ENCODE results near the gene PEDS1.

Gene PEDS1

DNA sequence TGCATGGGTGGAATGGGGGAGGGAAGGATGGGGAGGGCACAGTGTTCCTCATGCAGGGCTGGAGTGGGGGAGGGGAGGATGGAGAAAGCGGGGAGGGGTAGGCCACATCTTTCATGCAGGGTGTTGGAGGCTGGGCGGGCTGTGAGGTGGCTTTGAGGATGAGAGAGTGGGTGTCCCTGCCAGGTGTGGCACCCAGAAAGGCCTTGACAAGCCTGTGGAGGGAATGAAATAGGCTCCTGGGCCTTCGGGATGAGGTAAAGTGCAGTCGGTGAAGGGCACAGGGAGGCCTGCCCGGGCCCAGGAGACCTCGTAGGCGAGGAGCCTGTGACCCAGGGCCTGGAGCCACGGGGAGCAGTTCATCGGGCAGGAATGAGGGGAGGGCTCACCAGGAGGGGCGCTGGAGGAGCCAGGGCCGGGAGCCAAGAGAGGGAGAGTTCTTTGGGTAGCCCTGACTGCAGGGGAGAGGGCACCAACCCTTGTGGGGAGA, 44.7 kb upstream of the PEDS1 start:
- no peak for DNase-seq (ENCODE audit: low read depth, low spot score)
- TF ChIP-seq, protein P1, sequence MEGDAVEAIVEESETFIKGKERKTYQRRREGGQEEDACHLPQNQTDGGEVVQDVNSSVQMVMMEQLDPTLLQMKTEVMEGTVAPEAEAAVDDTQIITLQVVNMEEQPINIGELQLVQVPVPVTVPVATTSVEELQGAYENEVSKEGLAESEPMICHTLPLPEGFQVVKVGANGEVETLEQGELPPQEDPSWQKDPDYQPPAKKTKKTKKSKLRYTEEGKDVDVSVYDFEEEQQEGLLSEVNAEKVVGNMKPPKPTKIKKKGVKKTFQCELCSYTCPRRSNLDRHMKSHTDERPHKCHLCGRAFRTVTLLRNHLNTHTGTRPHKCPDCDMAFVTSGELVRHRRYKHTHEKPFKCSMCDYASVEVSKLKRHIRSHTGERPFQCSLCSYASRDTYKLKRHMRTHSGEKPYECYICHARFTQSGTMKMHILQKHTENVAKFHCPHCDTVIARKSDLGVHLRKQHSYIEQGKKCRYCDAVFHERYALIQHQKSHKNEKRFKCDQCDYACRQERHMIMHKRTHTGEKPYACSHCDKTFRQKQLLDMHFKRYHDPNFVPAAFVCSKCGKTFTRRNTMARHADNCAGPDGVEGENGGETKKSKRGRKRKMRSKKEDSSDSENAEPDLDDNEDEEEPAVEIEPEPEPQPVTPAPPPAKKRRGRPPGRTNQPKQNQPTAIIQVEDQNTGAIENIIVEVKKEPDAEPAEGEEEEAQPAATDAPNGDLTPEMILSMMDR (IDR thresholded peaks at IDR 0.05; ENCODE audit: insufficient read depth, low read length, missing control alignments) = no peak
- ChIA-PET CTCF (interaction anchor here (0.9 to 22.7 kb wide), 3 partner anchors 25 to 268 kb away, joined by 3 to 523 read pairs (median 4); no protein-coding TSS in a partner anchor), POLR2A (interaction anchor here (0.9 kb wide), 1 partner anchor 123 kb away, joined by 3 read pairs; no protein-coding TSS in a partner anchor)
- H3K4me3 ChIP-seq (ENCODE audit: low read depth, low read length) = no peak overlapping the region

DNA sequence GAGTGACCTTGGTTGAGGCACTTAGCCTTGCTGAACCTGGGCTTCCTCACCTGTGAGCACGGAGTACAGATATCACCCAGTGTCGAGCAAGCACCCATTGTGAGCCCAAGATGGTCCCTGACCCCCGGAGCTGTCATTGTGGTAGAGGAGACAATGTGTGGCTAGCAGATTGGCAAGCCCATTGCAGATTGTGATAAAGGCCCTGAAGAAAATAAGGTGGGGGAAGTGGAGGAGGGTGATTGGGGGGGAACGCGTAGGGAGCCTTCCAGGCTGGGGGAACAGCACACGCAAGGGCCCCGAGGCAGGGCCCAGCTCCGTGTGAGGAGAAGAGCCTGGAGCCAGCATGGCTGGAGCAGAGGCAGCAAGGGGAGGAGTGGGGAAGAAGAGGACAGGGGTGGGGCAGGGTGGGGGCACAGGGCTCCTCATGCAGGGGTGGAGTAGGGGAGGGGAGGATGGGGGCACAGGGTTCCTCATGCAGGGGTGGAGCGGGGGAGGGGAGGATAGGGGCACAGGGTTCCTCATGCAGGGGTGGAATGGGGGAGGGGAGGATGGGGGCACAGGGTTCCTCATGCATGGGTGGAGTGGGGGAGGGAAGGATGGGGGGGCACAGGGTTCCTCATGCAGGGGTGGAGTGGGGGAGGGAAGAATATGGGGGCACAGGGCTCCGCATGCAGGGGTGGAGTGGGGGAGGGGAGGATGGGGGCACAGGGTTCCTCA, 44.1 kb upstream of the PEDS1 start:
- ChIA-PET CTCF (interaction anchor here (1.5 to 22.7 kb wide), 3 partner anchors 26 to 269 kb away, joined by 3 to 523 read pairs (median 4); no protein-coding TSS in a partner anchor), POLR2A (interaction anchor here (0.9 kb wide), 1 partner anchor 87 kb away, joined by 3 read pairs; no protein-coding TSS in a partner anchor)
- no peak overlapping the region for H3K4me3 ChIP-seq (ENCODE audit: low read depth, low read length)
- TF ChIP-seq, protein P1 (IDR thresholded peaks at IDR 0.05; ENCODE audit: insufficient read depth, low read length, missing control alignments) = no peak
- no peak for DNase-seq (ENCODE audit: low read depth, low spot score)

DNA sequence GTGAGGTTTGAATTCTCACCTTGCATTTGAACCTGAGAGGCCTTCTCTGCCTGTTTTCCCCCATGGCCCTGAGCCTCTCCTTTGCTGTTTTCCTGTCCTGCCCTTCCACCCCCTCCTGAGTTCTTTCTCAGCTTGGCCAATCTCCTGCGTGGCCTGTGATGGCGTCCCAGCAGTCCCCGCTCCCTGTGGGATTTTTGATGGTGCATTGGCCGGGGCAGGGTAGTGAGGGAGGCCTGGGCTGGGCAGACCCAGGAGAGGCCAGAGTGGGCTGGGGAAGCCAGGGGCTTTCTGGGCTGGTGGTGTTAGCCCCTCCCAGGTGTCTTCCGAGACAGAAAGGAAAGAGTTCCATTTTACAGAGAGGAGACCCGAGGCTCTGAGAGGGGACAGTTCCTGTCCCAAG, 43.4 kb upstream of the PEDS1 start:
- ChIA-PET CTCF (interaction anchor here (1.5 to 22.7 kb wide), 3 partner anchors 27 to 270 kb away, joined by 3 to 523 read pairs (median 4); no protein-coding TSS in a partner anchor), POLR2A (interaction anchor here (0.9 kb wide), 1 partner anchor 88 kb away, joined by 3 read pairs; no protein-coding TSS in a partner anchor)
- no peak overlapping the region for H3K4me3 ChIP-seq (ENCODE audit: low read depth, low read length)
- TF ChIP-seq, protein P1 (IDR thresholded peaks at IDR 0.05; ENCODE audit: insufficient read depth, low read length, missing control alignments) = no peak
- DNase-seq (ENCODE audit: low read depth, low spot score) = no peak

DNA sequence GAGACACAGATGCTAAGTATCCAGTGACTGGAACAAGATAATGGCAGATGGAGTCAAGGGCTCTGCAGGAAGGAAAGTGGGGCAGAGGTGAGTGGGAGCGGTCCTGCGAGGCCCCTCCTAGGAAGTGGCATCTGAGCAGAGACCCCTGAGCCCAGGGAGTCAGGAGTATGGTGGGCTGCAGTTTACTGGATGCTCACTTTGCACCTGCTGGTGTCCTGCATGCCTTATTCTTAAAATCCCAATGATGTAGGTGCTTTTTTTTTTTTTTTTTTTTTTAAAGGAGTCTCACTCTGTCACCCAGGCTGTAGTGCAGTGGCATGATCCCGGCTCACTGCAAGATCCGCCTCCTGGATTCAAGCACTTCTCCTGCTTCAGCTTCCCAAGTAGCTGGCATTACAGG, 42.7 kb upstream of the PEDS1 start:
- POLR2A ChIA-PET = interaction anchor here (0.9 kb wide), 1 partner anchor 88 kb away, joined by 3 read pairs; no protein-coding TSS in a partner anchor
- no peak overlapping the region for H3K4me3 ChIP-seq (ENCODE audit: low read depth, low read length)
- TF ChIP-seq, protein P1 (IDR thresholded peaks at IDR 0.05; ENCODE audit: insufficient read depth, low read length, missing control alignments) = no peak
- no peak for DNase-seq (ENCODE audit: low read depth, low spot score)
- CTCF ChIA-PET = interaction anchor here (1.5 to 22.7 kb wide), 3 partner anchors 27 to 270 kb away, joined by 3 to 523 read pairs (median 4); no protein-coding TSS in a partner anchor

DNA sequence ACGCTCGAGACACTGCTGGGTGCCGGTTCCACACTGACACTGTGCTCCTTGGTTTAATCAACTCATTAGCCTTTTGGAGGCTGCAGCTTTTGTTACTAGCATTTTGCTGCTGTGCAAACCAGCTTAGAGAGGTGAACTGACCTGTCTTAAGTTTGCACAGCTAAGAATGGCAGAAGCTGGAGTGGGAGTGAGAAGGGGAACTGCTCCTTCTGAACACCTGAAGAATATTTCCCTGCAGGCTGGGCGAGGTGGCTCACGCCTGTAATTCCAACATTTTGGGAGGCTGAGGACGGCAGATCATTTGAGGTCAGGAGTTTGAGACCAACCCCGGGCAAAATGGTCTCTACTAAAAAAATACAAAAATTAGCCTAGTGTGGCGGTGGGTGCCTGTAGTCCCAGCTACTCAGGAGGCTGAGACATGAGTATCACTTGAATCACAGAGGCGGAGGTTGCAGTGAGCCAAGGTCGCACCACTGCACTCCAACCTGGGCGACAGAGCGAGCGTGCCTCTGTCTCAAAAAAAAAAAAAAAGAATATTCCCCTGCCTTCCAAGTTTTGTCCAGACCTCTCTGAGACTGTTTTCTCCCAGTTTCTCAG, 42.1 kb upstream of the PEDS1 start:
- POLR2A ChIA-PET = interaction anchor here (0.6 to 1.0 kb wide), 6 partner anchors 51 to 255 kb away, joined by 3 to 5 read pairs (median 3); no protein-coding TSS in a partner anchor
- H3K4me3 ChIP-seq (ENCODE audit: low read depth, low read length) = no peak overlapping the region
- CTCF ChIA-PET = interaction anchor here (0.8 to 22.7 kb wide), 3 partner anchors 109 to 271 kb away, joined by 4 to 523 read pairs (median 7); no protein-coding TSS in a partner anchor
- DNase-seq (ENCODE audit: low read depth, low spot score) = no peak
- TF ChIP-seq, protein P1 (IDR thresholded peaks at IDR 0.05; ENCODE audit: insufficient read depth, low read length, missing control alignments) = no peak
